HUES64 (cell line): ENCODE data around the gene ARL2BP.
"Not testable (repeated sequence)": the region's sequence is repeated elsewhere in the genome, so short reads cannot be mapped to it uniquely, and the experiment has no call there.

Experiments used
- H3K27ac ChIP-seq: 2 replicates; pipeline ENCODE4 v1.7.0; 2013; ENCODE audit warnings: low read depth, low read length, inconsistent platforms
- H3K27me3 ChIP-seq: 2 replicates; pipeline ENCODE4 v1.6.1; 2013; ENCODE audit warnings: mild to moderate bottlenecking, low read length; ENCODE audit not compliant: insufficient read depth
- H3K36me3 ChIP-seq: 2 replicates; pipeline ENCODE4 v1.6.1; 2013; ENCODE audit warnings: mild to moderate bottlenecking, low read length; ENCODE audit not compliant: insufficient read depth
- H3K4me1 ChIP-seq: 2 replicates; pipeline ENCODE4 v1.6.1; 2013; ENCODE audit warnings: mild to moderate bottlenecking, low read length, moderate library complexity; ENCODE audit not compliant: insufficient read depth
- H3K4me3 ChIP-seq: 2 replicates; pipeline ENCODE4 v1.5.1; 2013; ENCODE audit warnings: mild to moderate bottlenecking, low read length, moderate library complexity
- H3K9ac ChIP-seq: 2 replicates; pipeline ENCODE4 v1.6.1; 2013; ENCODE audit warnings: mild to moderate bottlenecking, low read depth, low read length
- H3K9me3 ChIP-seq: 2 replicates; pipeline ENCODE4 v1.6.1; 2013; ENCODE audit warnings: low read depth, low read length; ENCODE audit not compliant: insufficient read depth
- WGBS: fragments of 150-250, 120-280 bp; methylation state at CpG from one replicate; pipeline ENCODE4 v1.1.7; 2013; ENCODE audit warnings: missing lambda C conversion rate; 5-methylcytosine and 5-hydroxymethylcytosine counted together

Gene ARL2BP

GRCh38 chr16:57265850-57266530 is 20.9 kb downstream of the ARL2BP start:
- Histone ChIP-seq H3K27me3 (no peaks in the 10 kb centered on the region), H3K36me3 (no peaks in the 10 kb centered on the region), H3K9ac (no peak overlapping the region), H3K27ac (no peak overlapping the region), H3K4me1 (peaks cover 12% of the 10 kb centered on the region; the same call in 1 of the 2 replicates), H3K4me3 (no peak overlapping the region), H3K9me3 (no peaks in the 10 kb centered on the region)
- WGBS, result 92% methylated on average over 16 of the region's 16 CpGs

DNA sequence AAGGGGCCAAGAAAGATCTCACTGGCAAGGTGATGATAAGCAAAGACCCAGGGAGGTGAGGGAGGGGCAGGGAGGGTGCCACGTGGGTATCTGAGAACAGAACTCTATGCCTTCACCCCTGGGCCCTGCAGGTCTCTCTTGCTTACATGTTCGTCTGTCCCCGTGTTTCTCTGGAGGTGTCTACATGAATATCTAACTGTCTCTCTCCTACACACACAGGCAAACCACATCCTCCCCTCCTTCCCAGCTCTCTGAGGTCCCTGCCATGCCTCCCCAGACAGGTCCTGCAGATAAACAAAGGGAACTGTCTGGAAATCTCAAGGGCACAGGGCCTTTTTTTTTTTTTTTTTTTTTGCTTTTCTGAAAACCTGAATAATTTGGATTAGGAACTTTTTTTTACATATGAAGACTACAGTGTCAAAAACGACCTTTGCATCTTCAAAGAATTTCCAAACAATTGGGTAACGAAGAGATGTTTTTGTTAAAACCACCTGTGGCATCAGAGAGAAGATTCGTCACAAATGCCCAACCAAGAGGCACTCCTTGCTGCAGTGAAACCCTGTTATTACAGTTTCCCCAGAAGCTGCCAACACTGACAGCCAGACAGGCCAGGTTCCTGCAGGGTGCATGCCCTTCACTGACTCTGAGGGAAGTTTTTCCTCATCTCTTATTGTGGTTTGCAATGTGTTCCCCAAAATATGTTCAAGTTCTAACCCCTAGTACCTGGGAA is 21.6 kb downstream of the ARL2BP start:
- no peak overlapping the region for H3K9ac ChIP-seq
- no peaks in the 10 kb centered on the region for H3K36me3 ChIP-seq
- no peaks in the 10 kb centered on the region for H3K9me3 ChIP-seq
- H3K27ac ChIP-seq, result no peak overlapping the region
- peaks cover 12% of the 10 kb centered on the region; the same call in 1 of the 2 replicates for H3K4me1 ChIP-seq
- no peaks in the 10 kb centered on the region for H3K27me3 ChIP-seq
- 67% methylated on average over 6 of the region's 6 CpGs for WGBS
- no peak overlapping the region for H3K4me3 ChIP-seq

GRCh38 chr16:57267343-57267742 is 22.3 kb downstream of the ARL2BP start:
- 92% methylated on average over 2 of the region's 2 CpGs for WGBS
- not testable (repeated sequence) for H3K36me3 ChIP-seq, H3K27ac ChIP-seq

GRCh38 chr16:57268804-57269800 is 24.0 kb downstream of the ARL2BP start:
- WGBS, result 78% methylated on average over 14 of the region's 14 CpGs
- H3K9ac ChIP-seq, result no peak overlapping the region

More at GRCh38 chr16:57267343-57267742, 22.3 kb downstream of the ARL2BP start:
- not testable (repeated sequence) for H3K9me3 ChIP-seq, H3K4me3 ChIP-seq, H3K27me3 ChIP-seq, H3K9ac ChIP-seq
- H3K4me1 ChIP-seq, result peaks cover 12% of the 10 kb centered on the region; the same call in 1 of the 2 replicates

GRCh38 chr16:57270221-57271062 is 25.4 kb downstream of the ARL2BP start:
- WGBS, result 77% methylated on average over 23 of the region's 25 CpGs
- Histone ChIP-seq H3K4me1 (peaks cover 12% of the 10 kb centered on the region; the same call in 1 of the 2 replicates), H3K4me3 (no peak overlapping the region), H3K36me3 (no peaks in the 10 kb centered on the region), H3K27me3 (no peaks in the 10 kb centered on the region), H3K9me3 (no peaks in the 10 kb centered on the region), H3K9ac (no peak overlapping the region), H3K27ac (peak overlapping the region; percentile 18; the same call in 1 of the 2 replicates)

More at GRCh38 chr16:57268804-57269800, 24.0 kb downstream of the ARL2BP start:
- Histone ChIP-seq H3K27me3 (no peaks in the 10 kb centered on the region), H3K4me1 (peaks cover 12% of the 10 kb centered on the region; the same call in 1 of the 2 replicates), H3K36me3 (no peaks in the 10 kb centered on the region), H3K27ac (no peak overlapping the region), H3K9me3 (no peaks in the 10 kb centered on the region), H3K4me3 (no peak overlapping the region)

GRCh38 chr16:57271063-57271345 is 25.9 kb downstream of the ARL2BP start:
- WGBS, result 88% methylated on average over 7 of the region's 7 CpGs
- Histone ChIP-seq H3K27ac (no peak overlapping the region), H3K27me3 (no peaks in the 10 kb centered on the region), H3K4me1 (peaks cover 12% of the 10 kb centered on the region; the same call in 1 of the 2 replicates), H3K36me3 (no peaks in the 10 kb centered on the region), H3K4me3 (no peak overlapping the region), H3K9ac (no peak overlapping the region), H3K9me3 (no peaks in the 10 kb centered on the region)

- no peak overlapping the region for H3K9ac ChIP-seq
- H3K36me3 ChIP-seq, result no peaks in the 10 kb centered on the region
- H3K27me3 ChIP-seq, result no peaks in the 10 kb centered on the region
- H3K4me3 ChIP-seq, result no peak overlapping the region
- H3K9me3 ChIP-seq, result no peaks in the 10 kb centered on the region
- H3K4me1 ChIP-seq, result peaks cover 9% of the 10 kb centered on the region
- no peak overlapping the region for H3K27ac ChIP-seq
- 92% methylated on average over 5 of the region's 5 CpGs for WGBS
These were observed 26.9 kb downstream of the ARL2BP start for GRCh38 chr16:57271867-57272495.

GRCh38 chr16:57273359-57273758 is 28.3 kb downstream of the ARL2BP start:
- H3K27me3 ChIP-seq, result no peaks in the 10 kb centered on the region
- H3K36me3 ChIP-seq, result no peaks in the 10 kb centered on the region
- H3K27ac ChIP-seq, result no peak overlapping the region
- WGBS, result 70% methylated on average over 1 of the region's 1 CpG
- H3K9me3 ChIP-seq, result no peaks in the 10 kb centered on the region
- no peak overlapping the region for H3K9ac ChIP-seq
- H3K4me3 ChIP-seq, result no peak overlapping the region
- H3K4me1 ChIP-seq, result peaks cover 9% of the 10 kb centered on the region

DNA sequence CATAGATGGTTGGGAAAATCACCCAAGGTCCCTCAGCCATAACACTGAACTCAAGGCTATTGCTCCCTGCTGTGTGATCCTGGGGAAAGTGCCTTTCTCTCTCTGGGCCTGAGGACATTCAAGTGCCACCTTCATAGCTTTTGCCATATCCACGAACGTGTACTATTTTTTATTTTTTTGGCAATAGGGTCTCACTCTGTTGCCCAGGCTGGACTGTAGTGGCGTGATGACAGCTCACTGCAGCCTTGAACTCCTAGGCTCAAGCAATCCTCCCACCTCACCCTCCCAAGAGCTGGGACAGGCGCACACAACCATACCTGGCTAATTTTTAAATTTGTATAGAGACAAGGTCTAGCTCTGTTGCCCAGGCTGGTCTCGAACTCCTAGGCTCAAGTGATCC is 28.8 kb downstream of the ARL2BP start:
- Histone ChIP-seq H3K36me3 (no peaks in the 10 kb centered on the region), H3K4me1 (peaks cover 9% of the 10 kb centered on the region), H3K27me3 (no peaks in the 10 kb centered on the region), H3K27ac (no peak overlapping the region), H3K9ac (no peak overlapping the region), H3K9me3 (no peaks in the 10 kb centered on the region), H3K4me3 (no peak overlapping the region)
- 90% methylated on average over 5 of the region's 5 CpGs for WGBS

- H3K36me3 ChIP-seq, H3K27me3 ChIP-seq, H3K4me1 ChIP-seq, H3K27ac ChIP-seq, H3K4me3 ChIP-seq, H3K9me3 ChIP-seq, H3K9ac ChIP-seq: not testable (repeated sequence)
- WGBS, result 89% methylated on average over 5 of the region's 5 CpGs
These were observed 30.9 kb downstream of the ARL2BP start for GRCh38 chr16:57275946-57276345.
